ENCODE measurements around the gene PHYHIPL. TPM values are rescaled to one million over a fixed set of nuclear protein-coding genes. Genes with fewer than 3 reads are reported as not detected.

Gene PHYHIPL
- total RNA-seq, 2 experiments from 2014 or later = not detected

DNA sequence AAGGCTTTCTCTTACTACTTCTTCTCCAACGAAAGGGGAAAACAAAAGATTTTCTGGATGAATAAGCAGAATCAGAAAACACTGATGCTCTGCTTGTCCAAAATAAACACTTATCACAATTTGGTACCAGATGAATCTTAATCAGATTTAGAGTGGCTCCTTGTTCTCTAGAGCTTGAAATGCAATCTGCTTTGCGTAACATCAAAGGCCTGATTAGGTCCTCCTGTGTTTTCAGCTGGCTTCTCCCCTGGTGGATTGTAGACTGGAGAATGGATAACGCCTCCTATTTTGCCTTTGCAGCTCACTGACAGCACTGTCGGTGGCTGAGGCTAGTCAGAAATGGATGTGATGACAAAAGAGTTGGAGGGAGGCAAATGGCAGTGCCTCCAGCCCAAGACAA lies 94.7 kb downstream of the PHYHIPL start:
- Histone ChIP-seq H3K4me2 (ENCODE audit: low read length) (no peak overlapping the region), H3K79me2 (ENCODE audit: insufficient read depth, low read depth, low read length) (no peaks in the 10 kb centered on the region), H3K36me3 (ENCODE audit: insufficient read depth, low read length) (no peaks in the 10 kb centered on the region), H3K4me1 (ENCODE audit: insufficient read depth, low read length, poor library complexity, severe bottlenecking) (no peaks in the 10 kb centered on the region), H2AFZ (ENCODE audit: low read length) (no peak overlapping the region), H3K9me2 (ENCODE audit: insufficient read depth, low read length) (no peaks in the 10 kb centered on the region), H4K20me1 (ENCODE audit: insufficient read depth, low read length) (no peaks in the 10 kb centered on the region), H3K27ac (ENCODE audit: low read depth, low read length, poor library complexity, severe bottlenecking) (no peak overlapping the region), H3K9me3 (ENCODE audit: low read length) (no peaks in the 10 kb centered on the region), H3K4me3 (ENCODE audit: low read depth, low read length, poor library complexity, severe bottlenecking) (no peak overlapping the region)
- ChIA-PET POLR2A (no interaction called here), CTCF (ENCODE audit: unreplicated experiment) (no interaction called here)
- BruUV-seq (replicated peaks) = no TSS peak
- intact Hi-C loops (cut with micrococcal nuclease; ENCODE audit: unreplicated experiment) = no loop called here
- no peak for DNase-seq (ENCODE audit: low spot score)
- TF ChIP-seq, protein P1, sequence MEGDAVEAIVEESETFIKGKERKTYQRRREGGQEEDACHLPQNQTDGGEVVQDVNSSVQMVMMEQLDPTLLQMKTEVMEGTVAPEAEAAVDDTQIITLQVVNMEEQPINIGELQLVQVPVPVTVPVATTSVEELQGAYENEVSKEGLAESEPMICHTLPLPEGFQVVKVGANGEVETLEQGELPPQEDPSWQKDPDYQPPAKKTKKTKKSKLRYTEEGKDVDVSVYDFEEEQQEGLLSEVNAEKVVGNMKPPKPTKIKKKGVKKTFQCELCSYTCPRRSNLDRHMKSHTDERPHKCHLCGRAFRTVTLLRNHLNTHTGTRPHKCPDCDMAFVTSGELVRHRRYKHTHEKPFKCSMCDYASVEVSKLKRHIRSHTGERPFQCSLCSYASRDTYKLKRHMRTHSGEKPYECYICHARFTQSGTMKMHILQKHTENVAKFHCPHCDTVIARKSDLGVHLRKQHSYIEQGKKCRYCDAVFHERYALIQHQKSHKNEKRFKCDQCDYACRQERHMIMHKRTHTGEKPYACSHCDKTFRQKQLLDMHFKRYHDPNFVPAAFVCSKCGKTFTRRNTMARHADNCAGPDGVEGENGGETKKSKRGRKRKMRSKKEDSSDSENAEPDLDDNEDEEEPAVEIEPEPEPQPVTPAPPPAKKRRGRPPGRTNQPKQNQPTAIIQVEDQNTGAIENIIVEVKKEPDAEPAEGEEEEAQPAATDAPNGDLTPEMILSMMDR (conservative IDR thresholded peaks at IDR 0.05; ENCODE audit: low read length) = no peak
- no peak for TF ChIP-seq EZH2phosphoT487 (IDR thresholded peaks at IDR 0.05; ENCODE audit: borderline replicate concordance, low read depth, low read length)

DNA sequence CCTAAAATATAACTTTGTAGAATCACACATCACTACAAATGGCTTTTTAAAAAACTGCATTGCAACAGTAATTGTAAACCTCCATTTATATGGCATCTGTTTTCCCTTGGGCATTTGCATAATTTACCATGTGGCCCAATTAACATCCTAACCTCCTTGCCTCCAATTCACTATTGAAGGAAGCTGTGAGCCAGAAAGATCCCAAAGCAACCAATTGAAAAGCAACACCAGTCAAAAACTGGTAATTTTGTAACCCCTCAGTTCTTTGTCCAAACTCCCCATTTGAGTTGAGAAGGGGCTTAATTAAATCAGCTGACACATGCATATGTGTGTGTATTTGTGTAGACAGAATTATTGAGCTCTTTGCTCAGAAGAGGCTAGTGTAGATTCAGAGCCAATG lies 95.6 kb downstream of the PHYHIPL start:
- Histone ChIP-seq H3K9me3 (ENCODE audit: low read length) (no peaks in the 10 kb centered on the region), H3K9me2 (ENCODE audit: insufficient read depth, low read length) (no peaks in the 10 kb centered on the region), H3K36me3 (ENCODE audit: insufficient read depth, low read length) (no peaks in the 10 kb centered on the region), H4K20me1 (ENCODE audit: insufficient read depth, low read length) (no peaks in the 10 kb centered on the region), H3K4me3 (ENCODE audit: low read depth, low read length, poor library complexity, severe bottlenecking) (no peak overlapping the region), H2AFZ (ENCODE audit: low read length) (no peak overlapping the region), H3K79me2 (ENCODE audit: insufficient read depth, low read depth, low read length) (no peaks in the 10 kb centered on the region), H3K4me1 (ENCODE audit: insufficient read depth, low read length, poor library complexity, severe bottlenecking) (no peaks in the 10 kb centered on the region), H3K27ac (ENCODE audit: low read depth, low read length, poor library complexity, severe bottlenecking) (no peak overlapping the region), H3K4me2 (ENCODE audit: low read length) (no peak overlapping the region)
- ChIA-PET CTCF (ENCODE audit: unreplicated experiment) (no interaction called here), POLR2A (interaction anchor here (0.6 kb wide), 1 partner anchor 14 kb away, joined by 3 read pairs; no protein-coding TSS in a partner anchor)
- TF ChIP-seq EZH2phosphoT487 (IDR thresholded peaks at IDR 0.05; ENCODE audit: borderline replicate concordance, low read depth, low read length) = no peak
- TF ChIP-seq, protein P1 (conservative IDR thresholded peaks at IDR 0.05; ENCODE audit: low read length) = no peak
- no TSS peak for BruUV-seq (replicated peaks)
- intact Hi-C loops (cut with micrococcal nuclease; ENCODE audit: unreplicated experiment) = no loop called here
- no peak for DNase-seq (ENCODE audit: low spot score)

DNA sequence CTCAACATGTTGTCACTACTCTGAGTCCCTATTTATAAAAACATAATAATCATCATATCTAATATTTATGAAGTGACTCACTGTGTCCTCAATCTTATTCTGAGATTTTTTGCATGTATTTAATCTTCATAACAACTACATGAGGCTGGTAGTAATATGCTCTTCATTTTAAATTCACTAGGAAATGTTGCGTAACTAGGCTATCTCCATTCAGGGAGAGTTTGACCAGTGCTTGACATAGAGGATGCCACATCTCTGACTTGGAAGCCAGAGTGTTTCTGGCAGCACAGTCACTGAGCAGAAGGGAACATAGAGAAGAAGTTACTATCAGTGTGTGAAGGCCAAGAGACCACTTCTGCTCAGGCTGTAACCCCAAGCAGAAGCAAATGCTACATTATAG lies 97.0 kb downstream of the PHYHIPL start:
- no peak for DNase-seq (ENCODE audit: low spot score)
- Histone ChIP-seq H3K36me3 (ENCODE audit: insufficient read depth, low read length) (no peaks in the 10 kb centered on the region), H3K4me3 (ENCODE audit: low read depth, low read length, poor library complexity, severe bottlenecking) (no peak overlapping the region), H3K27ac (ENCODE audit: low read depth, low read length, poor library complexity, severe bottlenecking) (no peak overlapping the region), H3K4me2 (ENCODE audit: low read length) (no peak overlapping the region), H3K79me2 (ENCODE audit: insufficient read depth, low read depth, low read length) (no peaks in the 10 kb centered on the region), H2AFZ (ENCODE audit: low read length) (no peak overlapping the region), H3K9me3 (ENCODE audit: low read length) (no peaks in the 10 kb centered on the region), H3K4me1 (ENCODE audit: insufficient read depth, low read length, poor library complexity, severe bottlenecking) (no peaks in the 10 kb centered on the region), H4K20me1 (ENCODE audit: insufficient read depth, low read length) (no peaks in the 10 kb centered on the region), H3K9me2 (ENCODE audit: insufficient read depth, low read length) (no peaks in the 10 kb centered on the region)
- ChIA-PET CTCF (ENCODE audit: unreplicated experiment) (no interaction called here), POLR2A (no interaction called here)
- no TSS peak for BruUV-seq (replicated peaks)
- TF ChIP-seq, protein P1 (conservative IDR thresholded peaks at IDR 0.05; ENCODE audit: low read length) = no peak
- no peak for TF ChIP-seq EZH2phosphoT487 (IDR thresholded peaks at IDR 0.05; ENCODE audit: borderline replicate concordance, low read depth, low read length)
- intact Hi-C loops (cut with micrococcal nuclease; ENCODE audit: unreplicated experiment) = no loop called here

All from OCI-LY7 (cell line).